ENCODE measurements around the gene UPK3A.
"Not testable (repeated sequence)": the region's sequence is repeated elsewhere in the genome, so short reads cannot be mapped to it uniquely, and the experiment has no call there.

UPK3A gene

GRCh38 chr22:45268958-45269844, 15.5 kb upstream of the UPK3A start:
- Histone ChIP-seq H3K36me3 (ENCODE audit: control insufficient read depth in 2 of 2, insufficient read depth in 2 of 2, low read length in 2 of 2) (no peaks in the 10 kb centered on the region), H3K4me3 (ENCODE audit: low read length in 2 of 2) (peak overlapping the region; percentile 63 to 81), H3K27me3 (ENCODE audit: control insufficient read depth in 2 of 2, insufficient read depth in 2 of 2, low read length in 2 of 2) (no peaks in the 10 kb centered on the region), H3K9ac (ENCODE audit: low read depth in 1 of 2, low read length in 2 of 2) (peak overlapping the region; percentile 69 to 75), H3K9me3 (ENCODE audit: control insufficient read depth in 2 of 2, low read length in 2 of 2) (no peaks in the 10 kb centered on the region), H3K27ac (ENCODE audit: low read depth in 2 of 2, low read length in 2 of 2) (peak overlapping the region; percentile 9 to 58), H3K4me1 (ENCODE audit: control insufficient read depth in 2 of 2, insufficient read depth in 2 of 2, low read length in 2 of 2) (peaks cover 32 to 40% of the 10 kb centered on the region in 2 donors)

DNA sequence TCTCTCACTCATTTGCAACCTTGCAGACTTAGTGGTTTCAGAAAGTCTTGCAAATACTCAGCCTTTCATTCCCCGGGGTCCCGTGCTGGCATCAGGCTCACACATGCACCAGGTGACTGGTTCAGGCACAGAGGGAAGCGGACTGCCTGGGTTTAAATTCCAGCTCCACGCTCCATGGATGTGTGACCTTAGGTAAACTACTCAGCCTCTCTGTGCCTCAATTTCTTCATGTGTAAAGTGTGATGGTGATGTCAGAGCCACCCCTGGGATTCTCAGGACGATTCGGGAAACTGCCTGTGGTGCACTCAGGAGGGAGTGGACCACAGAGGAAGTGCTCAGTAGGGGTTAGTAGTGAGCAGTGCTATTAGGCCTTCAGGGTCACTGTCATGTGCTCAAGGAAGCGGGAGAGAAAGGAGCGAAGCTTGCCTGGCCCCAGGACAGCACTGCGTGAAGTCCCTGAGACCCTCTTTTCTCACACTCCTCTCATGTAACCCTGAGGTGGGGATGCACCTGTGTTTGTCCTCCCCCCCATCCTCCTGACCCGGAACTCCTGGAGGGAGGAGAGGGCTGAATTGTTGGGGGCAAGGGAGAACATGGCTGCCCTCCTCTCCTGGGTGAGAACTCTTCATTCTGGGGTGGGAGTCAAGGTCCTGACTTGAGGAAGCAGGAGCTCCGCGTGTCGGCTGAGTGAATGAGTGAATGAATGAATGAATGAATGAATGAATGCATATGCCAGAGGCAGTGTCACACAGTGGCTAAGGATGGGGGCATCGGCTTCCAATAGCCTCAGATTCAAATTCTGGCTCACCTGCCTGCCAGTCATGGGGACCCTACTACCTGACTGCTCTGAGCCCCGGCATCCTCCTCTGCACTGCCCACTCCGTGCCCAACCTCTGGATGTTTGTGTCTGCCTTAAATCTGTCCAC, 14.4 kb upstream of the UPK3A start:
- Histone ChIP-seq H3K9me3 (ENCODE audit: control insufficient read depth in 2 of 2, low read length in 2 of 2) (no peaks in the 10 kb centered on the region), H3K4me3 (ENCODE audit: low read length in 2 of 2) (no peak overlapping the region), H3K27ac (ENCODE audit: low read depth in 2 of 2, low read length in 2 of 2) (no peak overlapping the region), H3K4me1 (ENCODE audit: control insufficient read depth in 2 of 2, insufficient read depth in 2 of 2, low read length in 2 of 2) (peaks cover 32 to 40% of the 10 kb centered on the region in 2 donors), H3K36me3 (ENCODE audit: control insufficient read depth in 2 of 2, insufficient read depth in 2 of 2, low read length in 2 of 2) (no peaks in the 10 kb centered on the region), H3K9ac (ENCODE audit: low read depth in 1 of 2, low read length in 2 of 2) (no peak overlapping the region), H3K27me3 (ENCODE audit: control insufficient read depth in 2 of 2, insufficient read depth in 2 of 2, low read length in 2 of 2) (no peaks in the 10 kb centered on the region)

- H3K9ac ChIP-seq (ENCODE audit: low read depth in 1 of 2, low read length in 2 of 2): peak overlapping the region; percentile 32 to 53
- no peaks in the 10 kb centered on the region for H3K27me3 ChIP-seq (ENCODE audit: control insufficient read depth in 2 of 2, insufficient read depth in 2 of 2, low read length in 2 of 2)
- H3K4me1 ChIP-seq (ENCODE audit: control insufficient read depth in 2 of 2, insufficient read depth in 2 of 2, low read length in 2 of 2): peaks cover 32 to 40% of the 10 kb centered on the region in 2 donors
- no peaks in the 10 kb centered on the region for H3K36me3 ChIP-seq (ENCODE audit: control insufficient read depth in 2 of 2, insufficient read depth in 2 of 2, low read length in 2 of 2)
- H3K4me3 ChIP-seq (ENCODE audit: low read length in 2 of 2): peak overlapping the region in 1 of 2 donors; percentile 7
- peak overlapping the region; percentile 62 to 78 for H3K27ac ChIP-seq (ENCODE audit: low read depth in 2 of 2, low read length in 2 of 2)
- no peaks in the 10 kb centered on the region for H3K9me3 ChIP-seq (ENCODE audit: control insufficient read depth in 2 of 2, low read length in 2 of 2)
These were observed 13.0 kb upstream of the UPK3A start for GRCh38 chr22:45271667-45272201.

- peaks cover 32 to 40% of the 10 kb centered on the region in 2 donors for H3K4me1 ChIP-seq (ENCODE audit: control insufficient read depth in 2 of 2, insufficient read depth in 2 of 2, low read length in 2 of 2)
- peak overlapping the region; percentile 62 to 78 for H3K27ac ChIP-seq (ENCODE audit: low read depth in 2 of 2, low read length in 2 of 2)
- H3K36me3 ChIP-seq (ENCODE audit: control insufficient read depth in 2 of 2, insufficient read depth in 2 of 2, low read length in 2 of 2): no peaks in the 10 kb centered on the region
- H3K4me3 ChIP-seq (ENCODE audit: low read length in 2 of 2): no peak overlapping the region
- peak overlapping the region; percentile 32 to 53 for H3K9ac ChIP-seq (ENCODE audit: low read depth in 1 of 2, low read length in 2 of 2)
- H3K9me3 ChIP-seq (ENCODE audit: control insufficient read depth in 2 of 2, low read length in 2 of 2): no peaks in the 10 kb centered on the region
- no peaks in the 10 kb centered on the region for H3K27me3 ChIP-seq (ENCODE audit: control insufficient read depth in 2 of 2, insufficient read depth in 2 of 2, low read length in 2 of 2)
These were observed 12.3 kb upstream of the UPK3A start for GRCh38 chr22:45272498-45272897.

- peak overlapping the region in 1 of 2 donors; percentile 52 for H3K9ac ChIP-seq (ENCODE audit: low read depth in 1 of 2, low read length in 2 of 2)
- no peaks in the 10 kb centered on the region for H3K9me3 ChIP-seq (ENCODE audit: control insufficient read depth in 2 of 2, low read length in 2 of 2)
- no peaks in the 10 kb centered on the region for H3K36me3 ChIP-seq (ENCODE audit: control insufficient read depth in 2 of 2, insufficient read depth in 2 of 2, low read length in 2 of 2)
- H3K4me1 ChIP-seq (ENCODE audit: control insufficient read depth in 2 of 2, insufficient read depth in 2 of 2, low read length in 2 of 2): peaks cover 32 to 40% of the 10 kb centered on the region in 2 donors
- H3K27me3 ChIP-seq (ENCODE audit: control insufficient read depth in 2 of 2, insufficient read depth in 2 of 2, low read length in 2 of 2): no peaks in the 10 kb centered on the region
- peak overlapping the region; percentile 78 to 83 for H3K27ac ChIP-seq (ENCODE audit: low read depth in 2 of 2, low read length in 2 of 2)
- peak overlapping the region; percentile 31 to 44 for H3K4me3 ChIP-seq (ENCODE audit: low read length in 2 of 2)
These were observed 11.2 kb upstream of the UPK3A start for GRCh38 chr22:45273452-45274075.

GRCh38 chr22:45276507-45277105, 8.1 kb upstream of the UPK3A start:
- no peaks in the 10 kb centered on the region for H3K27me3 ChIP-seq (ENCODE audit: control insufficient read depth in 2 of 2, insufficient read depth in 2 of 2, low read length in 2 of 2)
- H3K36me3 ChIP-seq (ENCODE audit: control insufficient read depth in 2 of 2, insufficient read depth in 2 of 2, low read length in 2 of 2): no peaks in the 10 kb centered on the region
- H3K9me3 ChIP-seq (ENCODE audit: control insufficient read depth in 2 of 2, low read length in 2 of 2): no peaks in the 10 kb centered on the region
- H3K4me1 ChIP-seq (ENCODE audit: control insufficient read depth in 2 of 2, insufficient read depth in 2 of 2, low read length in 2 of 2): peaks cover 27 to 36% of the 10 kb centered on the region in 2 donors
- no peak overlapping the region for H3K4me3 ChIP-seq (ENCODE audit: low read length in 2 of 2)
- no peak overlapping the region for H3K9ac ChIP-seq (ENCODE audit: low read depth in 1 of 2, low read length in 2 of 2)
- H3K27ac ChIP-seq (ENCODE audit: low read depth in 2 of 2, low read length in 2 of 2): no peak overlapping the region

- peaks cover 17 to 25% of the 10 kb centered on the region in 2 donors for H3K4me1 ChIP-seq (ENCODE audit: control insufficient read depth in 2 of 2, insufficient read depth in 2 of 2, low read length in 2 of 2)
- not testable (repeated sequence) for H3K9me3 ChIP-seq (ENCODE audit: control insufficient read depth in 2 of 2, low read length in 2 of 2); H3K4me3 ChIP-seq (ENCODE audit: low read length in 2 of 2); H3K36me3 ChIP-seq (ENCODE audit: control insufficient read depth in 2 of 2, insufficient read depth in 2 of 2, low read length in 2 of 2); H3K27ac ChIP-seq (ENCODE audit: low read depth in 2 of 2, low read length in 2 of 2); H3K9ac ChIP-seq (ENCODE audit: low read depth in 1 of 2, low read length in 2 of 2); H3K27me3 ChIP-seq (ENCODE audit: control insufficient read depth in 2 of 2, insufficient read depth in 2 of 2, low read length in 2 of 2)
These were observed 7.0 kb upstream of the UPK3A start for GRCh38 chr22:45277720-45278119.

DNA sequence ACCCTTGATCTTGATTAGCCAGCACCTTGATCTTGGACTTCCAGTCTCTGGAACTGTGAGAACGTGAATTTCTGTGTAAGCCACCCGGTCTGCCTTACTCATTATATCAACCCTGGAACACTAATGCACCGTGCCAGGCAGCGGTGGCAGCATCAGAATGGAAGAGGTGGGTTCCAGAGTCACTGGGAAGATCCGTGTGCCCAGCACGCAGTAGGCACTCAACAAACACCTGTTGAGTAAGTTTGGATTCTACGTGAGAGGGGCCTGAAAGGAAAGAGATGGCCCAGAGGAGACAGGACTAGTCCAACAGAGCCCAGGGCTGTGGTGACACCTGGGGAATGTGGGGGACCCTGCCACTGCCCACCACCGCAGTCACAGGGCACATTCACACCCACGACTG, 6.6 kb upstream of the UPK3A start:
- no peaks in the 10 kb centered on the region for H3K9me3 ChIP-seq (ENCODE audit: control insufficient read depth in 2 of 2, low read length in 2 of 2)
- no peaks in the 10 kb centered on the region for H3K27me3 ChIP-seq (ENCODE audit: control insufficient read depth in 2 of 2, insufficient read depth in 2 of 2, low read length in 2 of 2)
- peaks cover 15 to 23% of the 10 kb centered on the region in 2 donors for H3K4me1 ChIP-seq (ENCODE audit: control insufficient read depth in 2 of 2, insufficient read depth in 2 of 2, low read length in 2 of 2)
- H3K36me3 ChIP-seq (ENCODE audit: control insufficient read depth in 2 of 2, insufficient read depth in 2 of 2, low read length in 2 of 2): no peaks in the 10 kb centered on the region
- H3K9ac ChIP-seq (ENCODE audit: low read depth in 1 of 2, low read length in 2 of 2): no peak overlapping the region
- H3K27ac ChIP-seq (ENCODE audit: low read depth in 2 of 2, low read length in 2 of 2): no peak overlapping the region
- no peak overlapping the region for H3K4me3 ChIP-seq (ENCODE audit: low read length in 2 of 2)

- peak overlapping the region; percentile 46 to 48 for H3K27ac ChIP-seq (ENCODE audit: low read depth in 2 of 2, low read length in 2 of 2)
- H3K9ac ChIP-seq (ENCODE audit: low read depth in 1 of 2, low read length in 2 of 2): no peak overlapping the region
- H3K4me1 ChIP-seq (ENCODE audit: control insufficient read depth in 2 of 2, insufficient read depth in 2 of 2, low read length in 2 of 2): peaks cover 13 to 14% of the 10 kb centered on the region in 2 donors
- H3K9me3 ChIP-seq (ENCODE audit: control insufficient read depth in 2 of 2, low read length in 2 of 2): no peaks in the 10 kb centered on the region
- H3K4me3 ChIP-seq (ENCODE audit: low read length in 2 of 2): no peak overlapping the region
- H3K27me3 ChIP-seq (ENCODE audit: control insufficient read depth in 2 of 2, insufficient read depth in 2 of 2, low read length in 2 of 2): no peaks in the 10 kb centered on the region
- no peaks in the 10 kb centered on the region for H3K36me3 ChIP-seq (ENCODE audit: control insufficient read depth in 2 of 2, insufficient read depth in 2 of 2, low read length in 2 of 2)
These were observed 4.2 kb upstream of the UPK3A start for GRCh38 chr22:45280587-45280980.
